ENCODE measurements around the gene NT5E.
"Not testable (repeated sequence)": the region's sequence is repeated elsewhere in the genome, so short reads cannot be mapped to it uniquely, and the experiment has no call there.

Gene NT5E

DNA sequence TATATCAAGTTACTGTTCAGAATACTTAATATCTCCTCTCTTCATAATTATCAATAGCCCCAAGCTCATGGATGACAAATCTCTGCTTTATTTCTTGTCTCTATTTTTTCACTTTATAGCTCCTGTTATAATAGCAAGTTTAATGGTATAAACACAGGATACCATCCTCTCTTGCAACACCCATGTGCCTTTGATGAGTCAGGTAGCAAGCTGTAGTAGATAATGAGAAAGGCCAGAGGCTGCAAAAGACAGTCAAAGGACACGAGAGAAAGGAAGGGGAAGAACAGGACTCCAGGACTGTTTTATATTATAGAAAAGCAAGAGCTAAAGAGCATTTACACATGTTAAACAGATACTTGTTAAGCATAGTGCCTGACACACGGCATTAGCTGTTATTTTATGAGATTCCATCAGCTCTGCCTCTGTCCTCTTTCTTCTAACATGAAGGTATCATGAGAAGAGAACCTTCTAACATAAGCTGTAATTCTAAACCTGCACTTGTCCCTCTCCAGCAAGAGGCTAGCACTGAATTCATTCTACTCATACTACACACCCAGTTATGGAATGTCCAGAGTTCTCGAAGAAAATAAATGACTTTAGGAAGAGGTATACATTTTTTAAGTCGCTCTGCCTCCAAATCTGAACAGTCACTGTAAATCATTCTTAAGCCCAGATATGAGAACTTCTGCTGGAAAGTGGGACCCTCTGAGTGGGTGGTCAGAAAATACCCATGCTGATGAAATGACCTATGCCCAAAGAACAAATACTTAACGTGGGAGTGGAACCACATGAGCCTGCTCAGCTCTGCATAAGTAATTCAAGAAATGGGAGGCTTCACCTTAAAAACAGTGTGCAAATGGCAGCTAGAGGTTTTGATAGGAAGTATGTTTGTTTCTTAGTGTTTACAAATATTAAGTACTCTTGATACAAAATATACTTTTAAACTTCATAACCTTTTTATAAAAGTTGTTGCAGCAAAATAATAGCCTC lies 45.0 kb downstream of the NT5E start:
- DNase-seq (ENCODE audit: extremely low spot score), result no peak
- POLR2A ChIA-PET, result no interaction called here
- TF ChIP-seq, protein P1, sequence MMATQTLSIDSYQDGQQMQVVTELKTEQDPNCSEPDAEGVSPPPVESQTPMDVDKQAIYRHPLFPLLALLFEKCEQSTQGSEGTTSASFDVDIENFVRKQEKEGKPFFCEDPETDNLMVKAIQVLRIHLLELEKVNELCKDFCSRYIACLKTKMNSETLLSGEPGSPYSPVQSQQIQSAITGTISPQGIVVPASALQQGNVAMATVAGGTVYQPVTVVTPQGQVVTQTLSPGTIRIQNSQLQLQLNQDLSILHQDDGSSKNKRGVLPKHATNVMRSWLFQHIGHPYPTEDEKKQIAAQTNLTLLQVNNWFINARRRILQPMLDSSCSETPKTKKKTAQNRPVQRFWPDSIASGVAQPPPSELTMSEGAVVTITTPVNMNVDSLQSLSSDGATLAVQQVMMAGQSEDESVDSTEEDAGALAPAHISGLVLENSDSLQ (IDR thresholded peaks at IDR 0.05), result no peak
- TF ChIP-seq ARNT (IDR thresholded peaks at IDR 0.05) (no peak), BHLHE40 (IDR thresholded peaks at IDR 0.05; ENCODE audit: borderline replicate concordance) (no peak), LEF1 (IDR thresholded peaks at IDR 0.05; ENCODE audit: borderline replicate concordance) (no peak), ZNF384 (IDR thresholded peaks at IDR 0.05) (no peak), SP1 (IDR thresholded peaks at IDR 0.05) (no peak), CTBP1 (IDR thresholded peaks at IDR 0.05; ENCODE audit: borderline replicate concordance) (no peak), HDGF (IDR thresholded peaks at IDR 0.05; ENCODE audit: borderline replicate concordance) (no peak), SUZ12 (IDR thresholded peaks at IDR 0.05) (no peak), ELF4 (IDR thresholded peaks at IDR 0.05) (no peak), FOXM1 (IDR thresholded peaks at IDR 0.05; ENCODE audit: borderline replicate concordance) (no peak), NFRKB (IDR thresholded peaks at IDR 0.05) (no peak), TARDBP (IDR thresholded peaks at IDR 0.05) (no peak), L3MBTL2 (conservative IDR thresholded peaks at IDR 0.05) (no peak), FOXK2 (IDR thresholded peaks at IDR 0.05) (no peak)
- CTCF ChIA-PET, result interaction anchor here (0.9 to 1.8 kb wide), 2 partner anchors 12 to 45 kb away, joined by 4 to 6 read pairs; partner anchors contain the start of gene NT5E

DNA sequence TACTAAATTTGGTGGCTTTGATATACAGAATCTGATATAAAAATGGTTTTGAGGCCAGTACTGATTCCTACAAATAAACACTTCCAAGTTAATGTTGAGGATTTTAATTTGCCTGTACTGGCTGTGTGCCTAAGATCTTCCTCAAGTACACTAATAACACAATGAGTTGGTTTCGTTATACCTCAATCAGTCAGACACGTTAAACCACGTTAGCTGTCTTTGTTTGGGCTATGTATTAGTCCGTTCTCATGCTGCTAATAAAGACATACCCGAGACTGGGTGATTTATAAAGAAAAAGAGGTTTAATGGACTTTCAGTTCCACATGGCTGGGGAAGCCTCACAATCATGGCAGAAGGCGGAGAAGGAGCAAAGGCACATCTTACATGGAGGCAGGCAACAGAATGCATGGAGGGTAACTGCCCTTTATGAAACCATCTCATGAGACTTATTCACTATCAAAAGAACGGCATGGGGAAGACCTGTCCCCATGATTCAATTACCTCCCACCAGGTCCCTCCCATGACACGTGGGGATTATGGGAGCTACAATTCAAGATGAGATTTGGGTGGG lies 46.2 kb downstream of the NT5E start:
- POLR2A ChIA-PET, result no interaction called here
- no peak for DNase-seq (ENCODE audit: extremely low spot score)
- no peak for TF ChIP-seq SP1 (IDR thresholded peaks at IDR 0.05)
- no peak for TF ChIP-seq FOXK2 (IDR thresholded peaks at IDR 0.05)
- TF ChIP-seq BHLHE40 (IDR thresholded peaks at IDR 0.05; ENCODE audit: borderline replicate concordance), result no peak
- CTCF ChIA-PET, result no interaction called here

DNA sequence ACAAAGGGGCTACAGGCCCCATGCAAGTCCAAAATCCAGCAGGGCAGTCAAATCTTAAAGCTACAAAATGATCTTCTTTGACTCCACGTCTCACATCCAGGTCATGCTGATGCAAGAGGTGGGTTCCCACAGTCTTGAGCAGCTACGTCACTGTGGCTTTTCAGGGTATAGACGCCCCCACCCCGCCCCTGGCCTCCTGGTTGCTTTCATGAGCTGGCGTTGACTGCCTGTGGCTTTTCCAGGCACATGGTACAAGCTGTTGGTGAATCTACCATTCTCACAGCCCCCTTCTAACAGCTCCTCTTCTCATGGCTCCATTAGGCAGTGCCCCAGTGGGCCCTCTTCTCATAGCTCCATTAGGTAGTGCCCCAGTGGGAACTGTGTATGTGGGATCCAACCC lies 47.0 kb downstream of the NT5E start:
- POLR2A ChIA-PET, result no interaction called here
- CTCF ChIA-PET, result no interaction called here
- TF ChIP-seq TARDBP (IDR thresholded peaks at IDR 0.05), result no peak
- no peak for DNase-seq (ENCODE audit: extremely low spot score)

DNA sequence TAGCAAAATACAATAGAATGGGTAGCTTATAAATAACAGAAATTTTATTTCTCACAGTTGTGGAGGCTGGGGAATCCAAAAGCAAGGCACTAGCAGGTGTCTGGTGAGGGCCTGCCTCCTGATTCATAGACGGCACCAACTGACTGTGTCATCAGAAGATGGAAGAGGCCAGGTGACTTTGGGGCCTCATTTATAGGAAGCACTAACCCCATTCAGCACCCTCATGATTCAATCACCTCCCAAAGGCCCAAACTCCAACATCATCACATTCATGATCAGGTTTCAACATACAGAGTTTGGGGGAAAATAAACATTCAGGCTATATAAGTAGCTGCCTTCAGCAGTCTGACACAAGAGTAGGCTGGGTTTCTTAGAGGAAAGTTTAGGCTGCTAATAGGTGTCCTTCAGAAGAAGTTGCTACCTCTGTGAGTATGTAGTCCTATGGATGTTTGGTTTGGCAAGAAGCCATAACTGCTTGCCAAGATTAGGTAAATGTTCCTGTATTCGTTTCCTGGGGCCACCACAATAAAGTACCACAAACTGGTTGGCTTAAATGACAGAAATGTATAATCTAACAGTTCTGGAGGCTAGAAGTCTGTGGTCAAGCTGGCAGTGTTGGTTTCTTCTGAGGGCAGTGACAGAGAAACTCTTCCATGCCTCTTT lies 48.8 kb downstream of the NT5E start:
- ChIA-PET CTCF (no interaction called here), POLR2A (no interaction called here)
- no peak for TF ChIP-seq BHLHE40 (IDR thresholded peaks at IDR 0.05; ENCODE audit: borderline replicate concordance)
- no peak for TF ChIP-seq LEF1 (IDR thresholded peaks at IDR 0.05; ENCODE audit: borderline replicate concordance)
- TF ChIP-seq ARNT (IDR thresholded peaks at IDR 0.05), result no peak
- no peak for TF ChIP-seq ELF4 (IDR thresholded peaks at IDR 0.05)
- TF ChIP-seq TARDBP (IDR thresholded peaks at IDR 0.05), result no peak
- no peak for TF ChIP-seq NFRKB (IDR thresholded peaks at IDR 0.05)
- no peak for TF ChIP-seq FOXA1 (IDR thresholded peaks at IDR 0.05)
- no peak for TF ChIP-seq L3MBTL2 (conservative IDR thresholded peaks at IDR 0.05)
- TF ChIP-seq ZNF384 (IDR thresholded peaks at IDR 0.05), result no peak
- DNase-seq (ENCODE audit: extremely low spot score), result no peak

DNA sequence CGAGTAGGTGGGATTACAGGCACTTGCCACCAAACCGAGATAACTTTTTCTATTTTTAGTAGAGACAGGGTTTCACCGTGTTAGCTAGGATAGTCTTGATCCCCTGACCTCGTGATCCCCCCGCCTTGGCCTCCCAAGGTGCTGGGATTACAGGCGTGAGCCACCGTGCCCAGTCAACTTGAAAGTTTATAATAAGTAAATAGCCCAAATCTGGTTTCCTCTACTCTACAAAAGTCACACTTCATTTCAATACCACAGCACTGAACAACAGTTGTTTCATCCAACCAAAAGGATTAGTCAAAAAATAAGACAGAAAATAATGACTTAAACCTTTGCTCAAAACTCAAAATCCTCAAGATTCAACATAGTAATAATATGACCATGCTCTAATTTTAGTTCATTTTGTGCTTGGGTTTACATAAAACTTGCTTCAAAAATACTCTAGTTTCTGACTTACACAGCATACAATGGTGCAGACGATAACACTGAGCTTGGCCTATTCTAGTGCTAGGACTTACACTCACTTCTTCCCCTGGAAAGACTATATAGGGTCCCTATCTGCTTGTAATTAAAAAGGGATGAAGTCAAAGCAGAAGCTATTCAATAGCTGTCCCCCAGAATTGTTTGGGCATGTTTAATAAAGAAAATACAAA lies 56.7 kb downstream of the NT5E start:
- TF ChIP-seq SP1 (IDR thresholded peaks at IDR 0.05) (no peak), SUZ12 (IDR thresholded peaks at IDR 0.05) (no peak), ZNF384 (IDR thresholded peaks at IDR 0.05) (no peak), NFRKB (IDR thresholded peaks at IDR 0.05) (no peak), FOXM1 (IDR thresholded peaks at IDR 0.05; ENCODE audit: borderline replicate concordance) (no peak), L3MBTL2 (conservative IDR thresholded peaks at IDR 0.05) (no peak), HDGF (IDR thresholded peaks at IDR 0.05; ENCODE audit: borderline replicate concordance) (no peak), CTBP1 (IDR thresholded peaks at IDR 0.05; ENCODE audit: borderline replicate concordance) (no peak), LEF1 (IDR thresholded peaks at IDR 0.05; ENCODE audit: borderline replicate concordance) (no peak), BHLHE40 (IDR thresholded peaks at IDR 0.05; ENCODE audit: borderline replicate concordance) (no peak), FOXA1 (IDR thresholded peaks at IDR 0.05) (no peak), TARDBP (IDR thresholded peaks at IDR 0.05) (no peak)
- TF ChIP-seq, protein P1 (IDR thresholded peaks at IDR 0.05), result no peak
- CTCF ChIA-PET, result no interaction called here
- POLR2A ChIA-PET, result no interaction called here
- no peak for DNase-seq (ENCODE audit: extremely low spot score)

DNA sequence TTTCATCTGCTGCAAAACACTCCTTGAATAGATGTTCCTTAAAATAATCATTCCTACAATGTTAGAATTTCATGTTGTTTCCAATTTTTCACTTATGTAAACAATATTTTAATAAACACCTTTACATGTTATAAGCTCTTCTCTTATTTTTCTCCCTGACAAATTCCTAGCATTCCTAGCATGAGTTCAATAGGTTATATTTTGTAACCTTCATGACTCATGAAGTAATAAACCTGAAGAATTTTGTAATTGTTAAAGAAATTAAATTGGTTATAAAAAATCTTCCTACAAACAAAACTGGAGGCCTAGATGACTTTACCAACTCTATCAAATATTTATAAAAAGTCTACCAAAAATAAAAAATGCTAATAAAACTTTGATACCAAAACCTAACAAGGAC lies 66.3 kb downstream of the NT5E start:
- no peak for DNase-seq (ENCODE audit: extremely low spot score)
- ChIA-PET POLR2A (no interaction called here), CTCF (no interaction called here)
- TF ChIP-seq ARNT (IDR thresholded peaks at IDR 0.05), result no peak
- no peak for TF ChIP-seq FOXM1 (IDR thresholded peaks at IDR 0.05; ENCODE audit: borderline replicate concordance)
- TF ChIP-seq, protein P1 (IDR thresholded peaks at IDR 0.05), result no peak
- no peak for TF ChIP-seq FOXK2 (IDR thresholded peaks at IDR 0.05)
- no peak for TF ChIP-seq ELF4 (IDR thresholded peaks at IDR 0.05)
- no peak for TF ChIP-seq LEF1 (IDR thresholded peaks at IDR 0.05; ENCODE audit: borderline replicate concordance)
- TF ChIP-seq NFRKB (IDR thresholded peaks at IDR 0.05), result no peak
- no peak for TF ChIP-seq FOXA1 (IDR thresholded peaks at IDR 0.05)
- TF ChIP-seq L3MBTL2 (conservative IDR thresholded peaks at IDR 0.05), result no peak
- no peak for TF ChIP-seq ZNF384 (IDR thresholded peaks at IDR 0.05)
- TF ChIP-seq BHLHE40 (IDR thresholded peaks at IDR 0.05; ENCODE audit: borderline replicate concordance), result no peak
- TF ChIP-seq TARDBP (IDR thresholded peaks at IDR 0.05), result no peak
- TF ChIP-seq SUZ12 (IDR thresholded peaks at IDR 0.05), result no peak
- TF ChIP-seq CTBP1 (IDR thresholded peaks at IDR 0.05; ENCODE audit: borderline replicate concordance), result no peak
- TF ChIP-seq SP1 (IDR thresholded peaks at IDR 0.05), result no peak
- no peak for TF ChIP-seq HDGF (IDR thresholded peaks at IDR 0.05; ENCODE audit: borderline replicate concordance)

DNA sequence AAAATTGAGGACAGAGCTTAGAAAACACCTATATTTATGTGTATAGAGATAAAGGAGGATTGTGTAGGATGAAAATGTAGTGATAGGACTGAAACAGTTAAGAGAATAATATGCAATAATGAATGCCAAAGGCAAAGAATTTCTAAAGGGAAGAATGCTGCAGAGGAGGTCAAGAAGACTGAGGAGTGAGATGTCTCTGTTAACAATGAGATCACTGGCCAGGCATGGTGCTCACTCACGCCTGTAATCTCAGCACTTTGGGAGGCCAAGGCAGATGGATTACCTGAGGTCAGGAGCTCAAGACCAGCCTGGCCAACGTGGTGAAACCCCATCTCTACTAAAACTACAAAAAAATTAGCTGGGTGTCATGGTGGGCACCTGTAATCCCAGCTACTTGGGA lies 74.4 kb downstream of the NT5E start:
- CTCF ChIA-PET; POLR2A ChIA-PET; DNase-seq (ENCODE audit: extremely low spot score): not testable (repeated sequence)
